SU-DHL-6 (cell line): ENCODE measurements around the gene ISLR.

Experiments used
- EZH2phosphoT487 ChIP-seq: fragments of 200-600 bp; sonication (generic), shearing (Covaris generic); conservative IDR thresholded peaks from 2 replicates; pipeline ENCODE4 v1.6.1; 2018; ENCODE audit warnings: mild to moderate bottlenecking, antibody characterized with exemption, low read length, moderate library complexity, mixed read lengths
- TF ChIP-seq, protein P1 (sequence below): fragments of 200-600 bp; sonication (generic); IDR thresholded peaks from one replicate; pipeline ENCODE4 v1.5.1; 2017; ENCODE audit warnings: antibody characterized with exemption, mild to moderate bottlenecking, low read length, moderate library complexity; ENCODE audit not compliant: insufficient read depth, poor library complexity, severe bottlenecking

DNA sequence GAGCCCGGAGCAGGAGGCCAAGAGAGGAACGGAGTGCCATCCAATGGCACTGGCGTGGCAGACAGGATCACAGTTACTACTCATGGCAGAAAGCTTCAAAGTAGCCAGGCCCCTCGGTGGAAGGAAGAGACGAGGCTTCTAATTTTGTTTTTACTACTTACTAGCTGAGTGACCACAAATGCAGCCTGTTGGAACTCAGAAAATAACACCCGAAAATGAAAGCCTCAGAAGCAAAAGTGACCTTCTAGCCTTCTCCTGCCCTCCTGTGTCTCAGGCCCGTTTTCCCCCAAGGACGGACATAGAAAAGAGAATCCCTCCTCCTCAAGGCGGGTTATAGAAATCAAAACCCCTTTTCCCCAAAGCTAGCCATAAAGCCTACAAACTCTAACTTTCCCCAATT lies 39.0 kb downstream of the ISLR start:
- TF ChIP-seq, protein P1, sequence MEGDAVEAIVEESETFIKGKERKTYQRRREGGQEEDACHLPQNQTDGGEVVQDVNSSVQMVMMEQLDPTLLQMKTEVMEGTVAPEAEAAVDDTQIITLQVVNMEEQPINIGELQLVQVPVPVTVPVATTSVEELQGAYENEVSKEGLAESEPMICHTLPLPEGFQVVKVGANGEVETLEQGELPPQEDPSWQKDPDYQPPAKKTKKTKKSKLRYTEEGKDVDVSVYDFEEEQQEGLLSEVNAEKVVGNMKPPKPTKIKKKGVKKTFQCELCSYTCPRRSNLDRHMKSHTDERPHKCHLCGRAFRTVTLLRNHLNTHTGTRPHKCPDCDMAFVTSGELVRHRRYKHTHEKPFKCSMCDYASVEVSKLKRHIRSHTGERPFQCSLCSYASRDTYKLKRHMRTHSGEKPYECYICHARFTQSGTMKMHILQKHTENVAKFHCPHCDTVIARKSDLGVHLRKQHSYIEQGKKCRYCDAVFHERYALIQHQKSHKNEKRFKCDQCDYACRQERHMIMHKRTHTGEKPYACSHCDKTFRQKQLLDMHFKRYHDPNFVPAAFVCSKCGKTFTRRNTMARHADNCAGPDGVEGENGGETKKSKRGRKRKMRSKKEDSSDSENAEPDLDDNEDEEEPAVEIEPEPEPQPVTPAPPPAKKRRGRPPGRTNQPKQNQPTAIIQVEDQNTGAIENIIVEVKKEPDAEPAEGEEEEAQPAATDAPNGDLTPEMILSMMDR = no peak
- no peak for TF ChIP-seq EZH2phosphoT487
